IMR-90 (cell line): ENCODE measurements around the gene LRRK2. TPM values are rescaled to one million over a fixed set of nuclear protein-coding genes. Genes with fewer than 3 reads are reported as not detected.

Experiments used
- ATAC-seq: fragments of 200-7000 bp; cut with Tn5 transposase; 2 replicates; pipeline ENCODE4 v1.9.1; 2020; ENCODE audit warnings: low read depth, mild to moderate bottlenecking, moderate library complexity
- BruUV-seq: library from RNA; stranded (reverse); fragments of 400-500 nt; replicated peaks from 2 replicates; lab custom pipeline; 2021; lab: Mats Ljungman, UMichigan
- CTCF ChIA-PET: fragments of 300-600 bp; formaldehyde crosslinking; extraction: SDS; loops from one replicate; lab custom pipeline; 2021; ENCODE audit warnings: antibody characterized with exemption; lab: Yijun Ruan, JAX
- POLR2A ChIA-PET: fragments of 300-600 bp; sonication (Branson Sonifier 250); formaldehyde crosslinking; loops from one replicate; lab custom pipeline; 2022; ENCODE audit warnings: antibody characterized with exemption; ENCODE audit not compliant: unreplicated experiment; lab: Charles Lee
- DNase-seq: peaks from one replicate; pipeline ENCODE4 v3.0.0; 2013
- H2AFZ ChIP-seq: replicated peaks from 2 replicates; pipeline ENCODE3; 2013; ENCODE audit warnings: low read length, mild to moderate bottlenecking; ENCODE audit not compliant: poor library complexity
- H2AK5ac ChIP-seq: 2 replicates; pipeline ENCODE4 v1.6.1; 2013; ENCODE audit warnings: low read depth, low read length, inconsistent platforms
- H2AK9ac ChIP-seq: replicated peaks from 2 replicates; pipeline ENCODE3; 2013; ENCODE audit warnings: mild to moderate bottlenecking, low read depth, low read length, moderate library complexity; ENCODE audit not compliant: poor library complexity
- H2BK120ac ChIP-seq: 2 replicates; pipeline ENCODE4 v1.6.1; 2013; ENCODE audit warnings: low read depth, low read length, inconsistent platforms
- H2BK15ac ChIP-seq: 3 replicates; pipeline ENCODE4 v1.6.1; 2013; ENCODE audit warnings: low read depth, low read length, inconsistent platforms
- H2BK20ac ChIP-seq: 2 replicates; pipeline ENCODE4 v1.6.1; 2013; ENCODE audit warnings: low read depth, mild to moderate bottlenecking, inconsistent platforms, low read length, moderate library complexity
- H2BK5ac ChIP-seq: 2 replicates; pipeline ENCODE4 v1.6.1; 2013; ENCODE audit warnings: mild to moderate bottlenecking, low read depth, low read length, inconsistent platforms; ENCODE audit not compliant: poor library complexity, severe bottlenecking
- H3K14ac ChIP-seq: replicated peaks from 2 replicates; pipeline ENCODE4 v1.6.1; 2013; ENCODE audit warnings: low read depth, low read length, inconsistent platforms
- H3K18ac ChIP-seq: 2 replicates; pipeline ENCODE4 v1.6.1; 2013; ENCODE audit warnings: low read depth, low read length, control low read depth
- H3K23ac ChIP-seq: 2 replicates; pipeline ENCODE4 v1.6.1; 2013; ENCODE audit warnings: low read depth, low read length, inconsistent platforms
- H3K27ac ChIP-seq: 2 replicates; pipeline ENCODE4 v1.5.1; 2013; ENCODE audit warnings: mild to moderate bottlenecking, control low read depth, low read length; ENCODE audit not compliant: insufficient read depth
- H3K27me3 ChIP-seq: 2 replicates; pipeline ENCODE4 v1.6.1; 2013; ENCODE audit warnings: low read length; ENCODE audit not compliant: control insufficient read depth, insufficient read depth
- H3K36me3 ChIP-seq: 2 replicates; pipeline ENCODE4 v1.6.1; 2013; ENCODE audit warnings: low read length, mixed read lengths; ENCODE audit not compliant: control insufficient read depth, insufficient read depth
- H3K4ac ChIP-seq: 2 replicates; pipeline ENCODE4 v1.6.1; 2013; ENCODE audit warnings: low read depth, low read length, inconsistent platforms
- H3K4me1 ChIP-seq: 2 replicates; pipeline ENCODE4 v1.6.1; 2013; ENCODE audit warnings: low read length, mixed read lengths; ENCODE audit not compliant: control insufficient read depth, insufficient read depth
- H3K4me2 ChIP-seq: 2 replicates; pipeline ENCODE4 v1.6.1; 2013; ENCODE audit warnings: low read depth, mild to moderate bottlenecking, control low read depth, low read length, moderate library complexity
- H3K4me3 ChIP-seq: 2 replicates; pipeline ENCODE4 v1.5.1; 2013; ENCODE audit warnings: low read depth, mild to moderate bottlenecking, control low read depth, low read length, moderate library complexity; ENCODE audit not compliant: insufficient read depth
- H3K56ac ChIP-seq: 2 replicates; pipeline ENCODE4 v1.6.1; 2013; ENCODE audit warnings: low read length, inconsistent platforms; ENCODE audit not compliant: insufficient read depth; ENCODE audit errors: extremely low read depth
- H3K79me1 ChIP-seq, 2 experiments: 2 replicates each; pipeline ENCODE4 v1.6.1; 2013; ENCODE audit warnings: low read length in 2 of 2, inconsistent platforms in 1 of 2, low read depth in 1 of 2
- H3K9ac ChIP-seq: 2 replicates; pipeline ENCODE4 v1.6.1; 2013; ENCODE audit warnings: low read depth, low read length, control low read depth
- H3K9me1 ChIP-seq: 2 replicates; pipeline ENCODE4 v1.6.1; 2013; ENCODE audit warnings: low read length, inconsistent platforms; ENCODE audit not compliant: insufficient read depth
- H3K9me3 ChIP-seq: 2 replicates; pipeline ENCODE4 v1.6.1; 2013; ENCODE audit warnings: low read length; ENCODE audit not compliant: control insufficient read depth, insufficient read depth
- H4K20me1 ChIP-seq: 2 replicates; pipeline ENCODE4 v1.6.1; 2013; ENCODE audit warnings: low read length, inconsistent platforms; ENCODE audit not compliant: insufficient read depth
- H4K5ac ChIP-seq: 2 replicates; pipeline ENCODE4 v1.6.1; 2013; ENCODE audit warnings: mild to moderate bottlenecking, low read depth, low read length, control low read depth
- H4K8ac ChIP-seq, 2 experiments: 2 replicates each; pipeline ENCODE4 v1.6.1; 2013; ENCODE audit warnings: low read depth in 2 of 2, low read length in 2 of 2, control low read depth in 1 of 2, inconsistent platforms in 1 of 2
- H4K91ac ChIP-seq: 2 replicates; pipeline ENCODE4 v1.6.1; 2013; ENCODE audit warnings: low read depth, low read length, inconsistent platforms; ENCODE audit not compliant: insufficient read depth
- FOS ChIP-seq: fragments of 150-350 bp; IDR thresholded peaks from 2 replicates; pipeline ENCODE4 v1.6.1; 2016; ENCODE audit warnings: low read depth, low read length
- MXI1 ChIP-seq: IDR thresholded peaks from 2 replicates; pipeline ENCODE4 v1.6.1; 2012; ENCODE audit warnings: low read depth, mild to moderate bottlenecking, low read length, moderate library complexity, borderline replicate concordance
- NFE2L2 ChIP-seq: fragments of 150-350 bp; IDR thresholded peaks from 2 replicates; pipeline ENCODE4 v1.6.1; 2016; ENCODE audit warnings: low read depth, mild to moderate bottlenecking, low read length
- POLR2A ChIP-seq: IDR thresholded peaks from 2 replicates; pipeline ENCODE4 v1.6.1; 2012; ENCODE audit warnings: mild to moderate bottlenecking, low read depth, low read length
- RAD21 ChIP-seq: IDR thresholded peaks from 2 replicates; pipeline ENCODE4 v1.6.1; 2012; ENCODE audit warnings: low read length, improper control_type of control experiment
- SMC3 ChIP-seq: fragments of 150-350 bp; IDR thresholded peaks from 2 replicates; pipeline ENCODE4 v1.6.1; 2016; ENCODE audit warnings: low read depth, mild to moderate bottlenecking, antibody characterized with exemption, low read length, moderate library complexity
- USF2 ChIP-seq: fragments of 150-350 bp; IDR thresholded peaks from 2 replicates; pipeline ENCODE4 v1.6.1; 2017; ENCODE audit warnings: mild to moderate bottlenecking, antibody characterized with exemption, low read length, low read depth
- WGBS, 2 experiments: methylation state at CpG; one replicate each; pipeline versions ENCODE4 v1.1.5 to v1.1.7; 2013; ENCODE audit warnings: missing lambda C conversion rate in 2 of 2; ENCODE audit not compliant: insufficient read length in 1 of 2; ENCODE audit errors: extremely low coverage in 2 of 2; 5-methylcytosine and 5-hydroxymethylcytosine counted together
- dilution Hi-C: fragments of 300-500 bp; cut with HindIII; formaldehyde crosslinking; loops from one replicate; pipeline ENCODE4 v1.14.3; 2018; ENCODE audit warnings: low sequenced_read_pairs; ENCODE audit not compliant: unreplicated experiment
- in situ Hi-C: fragments of 300-500 bp; cut with MboI; formaldehyde crosslinking; loops from 3 replicates; pipeline ENCODE4 v1.14.3; 2019; ENCODE audit warnings: low sequenced_read_pairs, inconsistent platforms, mixed read lengths
- intact Hi-C: fragments of 100-400 bp; cut with micrococcal nuclease; formaldehyde crosslinking; loops from 2 replicates; pipeline ENCODE4 v1.10.0; 2022
- polyA plus RNA-seq, 3 experiments: library from polyadenylated mRNA; depleted of rRNA; stranded (reverse); fragments of >200 nt; gene quantifications; 2 replicates each; pipeline ENCODE4 v1.2.3, GENCODE V29; 2012; ENCODE audit warnings: low replicate concordance in 1 of 3
- total RNA-seq: library from RNA; depleted of rRNA; stranded (reverse); fragments of >200 nt; gene quantifications from 2 replicates; pipeline ENCODE4 v1.2.3, GENCODE V29; 2012

LRRK2 gene
- total and polyA plus RNA-seq, 2 of the 4 experiments (the other 2 are of a cell fraction), result 0.17 to 0.54 TPM

- Histone ChIP-seq H3K9me1 (no peaks in the 10 kb centered on the region), H3K14ac (no peak overlapping the region), H3K36me3 (no peaks in the 10 kb centered on the region), H2BK15ac (no peak overlapping the region), H3K4me3 (no peak overlapping the region), H4K91ac (no peak overlapping the region), H2AK5ac (no peak overlapping the region), H2AK9ac (no peak overlapping the region), H3K4me2 (no peak overlapping the region), H3K9me3 (no peaks in the 10 kb centered on the region), H3K27ac (no peak overlapping the region), H2BK120ac (no peak overlapping the region), H3K23ac (no peak overlapping the region), H4K20me1 (no peaks in the 10 kb centered on the region), H3K79me1 (no peaks in the 10 kb centered on the region), H3K9ac (no peak overlapping the region), H2AFZ (no peak overlapping the region), H3K27me3 (no peaks in the 10 kb centered on the region), H2BK5ac (no peak overlapping the region), H2BK20ac (no peak overlapping the region), H3K18ac (no peak overlapping the region), H3K4me1 (no peaks in the 10 kb centered on the region), H3K4ac (no peak overlapping the region), H4K5ac (no peak overlapping the region), H3K56ac (no peak overlapping the region), H4K8ac (no peak overlapping the region)
- BruUV-seq, result no TSS peak
- WGBS, 2 experiments, result no CpG with 5 or more reads among the region's 1 CpG
- ChIA-PET POLR2A (no interaction called here), CTCF (no interaction called here)
- intact Hi-C loops (no loop called here), dilution Hi-C loops (no loop called here), in situ Hi-C loops (no loop called here)
- TF ChIP-seq FOS (no peak), RAD21 (no peak), MXI1 (no peak), USF2 (no peak), NFE2L2 (no peak), SMC3 (no peak), POLR2A (no peak)
- no peak for ATAC-seq
- no peak for DNase-seq
Observed at GRCh38 chr12:40338071-40338470, 113.3 kb downstream of the LRRK2 start.
